ENCODE results near the gene ZNF100.

DNA sequence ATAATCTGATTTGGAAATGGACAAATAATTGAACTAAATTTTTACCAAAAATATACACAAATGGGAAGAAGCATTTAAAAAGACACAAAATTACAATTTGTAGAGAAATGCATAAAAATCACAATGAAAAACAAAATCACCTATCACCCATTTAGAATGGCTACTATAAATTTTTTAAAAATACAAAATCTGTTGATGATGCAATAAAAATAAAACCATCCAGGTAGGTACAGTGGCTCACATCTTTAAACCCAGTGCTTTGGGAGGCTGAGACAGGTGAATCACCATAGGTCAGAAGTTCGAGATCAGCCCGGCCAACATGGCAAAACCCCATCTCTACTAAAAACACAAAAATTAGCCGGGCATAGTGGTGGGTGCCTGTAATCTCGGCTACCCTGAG lies 45.1 kb upstream of the ZNF100 start:
- TF ChIP-seq, protein P1, sequence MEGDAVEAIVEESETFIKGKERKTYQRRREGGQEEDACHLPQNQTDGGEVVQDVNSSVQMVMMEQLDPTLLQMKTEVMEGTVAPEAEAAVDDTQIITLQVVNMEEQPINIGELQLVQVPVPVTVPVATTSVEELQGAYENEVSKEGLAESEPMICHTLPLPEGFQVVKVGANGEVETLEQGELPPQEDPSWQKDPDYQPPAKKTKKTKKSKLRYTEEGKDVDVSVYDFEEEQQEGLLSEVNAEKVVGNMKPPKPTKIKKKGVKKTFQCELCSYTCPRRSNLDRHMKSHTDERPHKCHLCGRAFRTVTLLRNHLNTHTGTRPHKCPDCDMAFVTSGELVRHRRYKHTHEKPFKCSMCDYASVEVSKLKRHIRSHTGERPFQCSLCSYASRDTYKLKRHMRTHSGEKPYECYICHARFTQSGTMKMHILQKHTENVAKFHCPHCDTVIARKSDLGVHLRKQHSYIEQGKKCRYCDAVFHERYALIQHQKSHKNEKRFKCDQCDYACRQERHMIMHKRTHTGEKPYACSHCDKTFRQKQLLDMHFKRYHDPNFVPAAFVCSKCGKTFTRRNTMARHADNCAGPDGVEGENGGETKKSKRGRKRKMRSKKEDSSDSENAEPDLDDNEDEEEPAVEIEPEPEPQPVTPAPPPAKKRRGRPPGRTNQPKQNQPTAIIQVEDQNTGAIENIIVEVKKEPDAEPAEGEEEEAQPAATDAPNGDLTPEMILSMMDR (IDR thresholded peaks at IDR 0.05) = no peak
- TF ChIP-seq POLR2AphosphoS5 (IDR thresholded peaks at IDR 0.05; ENCODE audit: low read depth, low read length) = no peak
- TF ChIP-seq, protein P2, sequence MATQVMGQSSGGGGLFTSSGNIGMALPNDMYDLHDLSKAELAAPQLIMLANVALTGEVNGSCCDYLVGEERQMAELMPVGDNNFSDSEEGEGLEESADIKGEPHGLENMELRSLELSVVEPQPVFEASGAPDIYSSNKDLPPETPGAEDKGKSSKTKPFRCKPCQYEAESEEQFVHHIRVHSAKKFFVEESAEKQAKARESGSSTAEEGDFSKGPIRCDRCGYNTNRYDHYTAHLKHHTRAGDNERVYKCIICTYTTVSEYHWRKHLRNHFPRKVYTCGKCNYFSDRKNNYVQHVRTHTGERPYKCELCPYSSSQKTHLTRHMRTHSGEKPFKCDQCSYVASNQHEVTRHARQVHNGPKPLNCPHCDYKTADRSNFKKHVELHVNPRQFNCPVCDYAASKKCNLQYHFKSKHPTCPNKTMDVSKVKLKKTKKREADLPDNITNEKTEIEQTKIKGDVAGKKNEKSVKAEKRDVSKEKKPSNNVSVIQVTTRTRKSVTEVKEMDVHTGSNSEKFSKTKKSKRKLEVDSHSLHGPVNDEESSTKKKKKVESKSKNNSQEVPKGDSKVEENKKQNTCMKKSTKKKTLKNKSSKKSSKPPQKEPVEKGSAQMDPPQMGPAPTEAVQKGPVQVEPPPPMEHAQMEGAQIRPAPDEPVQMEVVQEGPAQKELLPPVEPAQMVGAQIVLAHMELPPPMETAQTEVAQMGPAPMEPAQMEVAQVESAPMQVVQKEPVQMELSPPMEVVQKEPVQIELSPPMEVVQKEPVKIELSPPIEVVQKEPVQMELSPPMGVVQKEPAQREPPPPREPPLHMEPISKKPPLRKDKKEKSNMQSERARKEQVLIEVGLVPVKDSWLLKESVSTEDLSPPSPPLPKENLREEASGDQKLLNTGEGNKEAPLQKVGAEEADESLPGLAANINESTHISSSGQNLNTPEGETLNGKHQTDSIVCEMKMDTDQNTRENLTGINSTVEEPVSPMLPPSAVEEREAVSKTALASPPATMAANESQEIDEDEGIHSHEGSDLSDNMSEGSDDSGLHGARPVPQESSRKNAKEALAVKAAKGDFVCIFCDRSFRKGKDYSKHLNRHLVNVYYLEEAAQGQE (IDR thresholded peaks at IDR 0.05; ENCODE audit: insufficient read depth in 1 of 2, low read depth in 2 of 2, low read length in 1 of 2) = no peak
- TF ChIP-seq SIN3A (IDR thresholded peaks at IDR 0.05; ENCODE audit: borderline replicate concordance, insufficient read depth, low read depth, low read length) = no peak
- TF ChIP-seq TCF7L2 (IDR thresholded peaks at IDR 0.05; ENCODE audit: low read depth, low read length) = no peak
